ENCODE measurements around the gene SNRNP70. TPM values are rescaled to one million over a fixed set of nuclear protein-coding genes. Genes with fewer than 3 reads are reported as not detected.

SNRNP70 gene
- total and polyA plus RNA-seq, 2 experiments from 2014 or later, result 243 to 361 TPM

DNA sequence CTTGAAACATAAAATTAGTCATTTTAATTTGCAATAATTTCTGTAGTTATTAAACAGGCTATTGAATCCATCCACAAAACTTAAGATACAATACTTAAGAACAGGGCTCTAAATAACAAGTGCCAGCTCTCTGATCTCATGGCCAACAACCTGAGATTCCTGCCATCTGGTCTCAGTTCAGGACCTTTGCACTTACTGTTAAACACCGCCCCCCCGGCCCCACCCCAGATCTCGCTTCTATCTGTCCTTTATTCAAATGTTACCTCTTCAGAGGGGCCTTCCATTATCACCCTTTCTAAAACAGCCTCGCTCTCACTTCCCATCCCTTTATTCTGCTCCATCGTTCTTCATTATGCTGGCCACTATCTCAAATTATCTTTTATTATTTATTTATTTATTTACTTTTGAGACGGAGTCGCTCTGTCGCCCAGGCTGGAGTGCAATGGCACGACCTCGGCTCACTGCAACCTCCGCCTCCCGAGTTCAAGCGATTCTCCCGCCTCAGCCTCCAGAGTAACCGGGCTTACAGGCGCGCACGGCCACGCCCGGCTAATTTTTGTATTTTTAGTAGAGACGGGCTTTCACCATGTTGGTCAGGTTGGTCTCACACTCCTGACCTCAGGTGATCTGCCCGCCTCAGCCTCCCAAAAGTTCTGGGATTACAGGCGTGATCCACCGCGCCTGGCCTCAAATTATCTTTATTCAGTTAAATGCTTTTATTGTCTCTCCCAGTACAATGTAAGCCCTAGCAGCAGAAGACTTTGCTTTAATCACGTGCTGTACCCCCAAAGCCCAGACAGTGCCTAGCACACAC lies 838 bp upstream of the SNRNP70 start (continued):
- TF ChIP-seq, protein P1, sequence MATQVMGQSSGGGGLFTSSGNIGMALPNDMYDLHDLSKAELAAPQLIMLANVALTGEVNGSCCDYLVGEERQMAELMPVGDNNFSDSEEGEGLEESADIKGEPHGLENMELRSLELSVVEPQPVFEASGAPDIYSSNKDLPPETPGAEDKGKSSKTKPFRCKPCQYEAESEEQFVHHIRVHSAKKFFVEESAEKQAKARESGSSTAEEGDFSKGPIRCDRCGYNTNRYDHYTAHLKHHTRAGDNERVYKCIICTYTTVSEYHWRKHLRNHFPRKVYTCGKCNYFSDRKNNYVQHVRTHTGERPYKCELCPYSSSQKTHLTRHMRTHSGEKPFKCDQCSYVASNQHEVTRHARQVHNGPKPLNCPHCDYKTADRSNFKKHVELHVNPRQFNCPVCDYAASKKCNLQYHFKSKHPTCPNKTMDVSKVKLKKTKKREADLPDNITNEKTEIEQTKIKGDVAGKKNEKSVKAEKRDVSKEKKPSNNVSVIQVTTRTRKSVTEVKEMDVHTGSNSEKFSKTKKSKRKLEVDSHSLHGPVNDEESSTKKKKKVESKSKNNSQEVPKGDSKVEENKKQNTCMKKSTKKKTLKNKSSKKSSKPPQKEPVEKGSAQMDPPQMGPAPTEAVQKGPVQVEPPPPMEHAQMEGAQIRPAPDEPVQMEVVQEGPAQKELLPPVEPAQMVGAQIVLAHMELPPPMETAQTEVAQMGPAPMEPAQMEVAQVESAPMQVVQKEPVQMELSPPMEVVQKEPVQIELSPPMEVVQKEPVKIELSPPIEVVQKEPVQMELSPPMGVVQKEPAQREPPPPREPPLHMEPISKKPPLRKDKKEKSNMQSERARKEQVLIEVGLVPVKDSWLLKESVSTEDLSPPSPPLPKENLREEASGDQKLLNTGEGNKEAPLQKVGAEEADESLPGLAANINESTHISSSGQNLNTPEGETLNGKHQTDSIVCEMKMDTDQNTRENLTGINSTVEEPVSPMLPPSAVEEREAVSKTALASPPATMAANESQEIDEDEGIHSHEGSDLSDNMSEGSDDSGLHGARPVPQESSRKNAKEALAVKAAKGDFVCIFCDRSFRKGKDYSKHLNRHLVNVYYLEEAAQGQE (IDR thresholded peaks at IDR 0.05; ENCODE audit: unreplicated experiment), result no peak
- TF ChIP-seq, protein P2, sequence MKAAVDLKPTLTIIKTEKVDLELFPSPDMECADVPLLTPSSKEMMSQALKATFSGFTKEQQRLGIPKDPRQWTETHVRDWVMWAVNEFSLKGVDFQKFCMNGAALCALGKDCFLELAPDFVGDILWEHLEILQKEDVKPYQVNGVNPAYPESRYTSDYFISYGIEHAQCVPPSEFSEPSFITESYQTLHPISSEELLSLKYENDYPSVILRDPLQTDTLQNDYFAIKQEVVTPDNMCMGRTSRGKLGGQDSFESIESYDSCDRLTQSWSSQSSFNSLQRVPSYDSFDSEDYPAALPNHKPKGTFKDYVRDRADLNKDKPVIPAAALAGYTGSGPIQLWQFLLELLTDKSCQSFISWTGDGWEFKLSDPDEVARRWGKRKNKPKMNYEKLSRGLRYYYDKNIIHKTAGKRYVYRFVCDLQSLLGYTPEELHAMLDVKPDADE (IDR thresholded peaks at IDR 0.05), result no peak
- TF ChIP-seq EZH2phosphoT487 (IDR thresholded peaks at IDR 0.05; ENCODE audit: unreplicated experiment) (no peak), NANOG (IDR thresholded peaks at IDR 0.05; ENCODE audit: borderline replicate concordance) (no peak), JUNB (IDR thresholded peaks at IDR 0.05; ENCODE audit: unreplicated experiment) (no peak), ZNF331 (CRISPR knock-in tag; IDR thresholded peaks at IDR 0.05; ENCODE audit: low read depth) (no peak), EZH2 (IDR thresholded peaks at IDR 0.05; ENCODE audit: low read depth, unreplicated experiment) (no peak), ZNF114 (CRISPR knock-in tag; IDR thresholded peaks at IDR 0.05) (no peak), STAT1 (IDR thresholded peaks at IDR 0.05; ENCODE audit: unreplicated experiment) (no peak)

DNA sequence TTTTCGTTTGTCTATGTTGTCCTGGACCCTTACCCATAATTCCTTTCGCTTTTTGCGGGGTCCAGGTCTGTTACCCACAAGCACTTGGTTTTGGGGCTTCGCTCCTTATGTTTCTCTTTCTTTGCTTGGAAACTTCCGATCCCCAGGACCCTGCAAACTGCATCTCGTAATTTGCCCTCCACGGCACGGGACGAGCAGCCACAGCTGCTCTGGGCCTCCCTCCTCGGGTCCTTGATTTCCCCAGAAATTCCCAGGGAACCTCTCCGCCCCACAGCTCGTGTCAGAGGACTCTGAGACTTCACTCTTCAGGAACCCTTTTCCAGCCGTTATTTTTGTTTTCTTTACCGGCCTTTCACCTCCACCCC lies 599 bp downstream of the SNRNP70 start:
- Mint-ChIP-seq H3K4me3 (peak overlapping the region; percentile 98), H3K36me3 (ENCODE audit: low read depth) (peaks cover 44% of the 10 kb centered on the region), H3K27ac (peak overlapping the region; percentile 96), H3K27me3 (ENCODE audit: insufficient read depth, low read depth, poor library complexity) (peaks cover 14% of the 10 kb centered on the region), H3K4me1 (peaks cover 16% of the 10 kb centered on the region), H3K9me3 (peaks cover 3% of the 10 kb centered on the region; the same call in 2 of the 3 replicates)
- H3K79me2 ChIP-seq (replicated peaks; ENCODE audit: insufficient read depth), result peaks cover 49% of the 10 kb centered on the region
- H3K27me3 ChIP-seq (ENCODE audit: insufficient read depth), result no peaks in the 10 kb centered on the region
- H4K20me1 ChIP-seq (replicated peaks; ENCODE audit: insufficient read depth), result peaks cover 38% of the 10 kb centered on the region
- peak overlapping the region; percentile 93 for H3K27ac ChIP-seq (ENCODE audit: low read depth)
- H3K9me2 ChIP-seq (ENCODE audit: insufficient read depth), result no peaks in the 10 kb centered on the region
- H3K4me1 ChIP-seq (ENCODE audit: insufficient read depth), result peaks cover 13% of the 10 kb centered on the region
- peaks cover 35% of the 10 kb centered on the region for H3K36me3 ChIP-seq (ENCODE audit: insufficient read depth)
- peaks cover 19% of the 10 kb centered on the region for H3F3A ChIP-seq (replicated peaks; ENCODE audit: low read depth)
- H3K4me2 ChIP-seq, result peak overlapping the region; percentile 89
- DNase-seq (ENCODE audit: low spot score) (no peak), ATAC-seq (peak; percentile 18)
- TF ChIP-seq, protein P2 (IDR thresholded peaks at IDR 0.05), result no peak
- TF ChIP-seq ZNF114 (CRISPR knock-in tag; IDR thresholded peaks at IDR 0.05) (no peak), STAT1 (IDR thresholded peaks at IDR 0.05; ENCODE audit: unreplicated experiment) (no peak), EZH2 (IDR thresholded peaks at IDR 0.05; ENCODE audit: low read depth, unreplicated experiment) (no peak), EZH2phosphoT487 (IDR thresholded peaks at IDR 0.05; ENCODE audit: unreplicated experiment) (no peak), CREB1 (CRISPR knock-in tag; IDR thresholded peaks at IDR 0.05; ENCODE audit: low read depth) (no peak), POLR2AphosphoS5 (IDR thresholded peaks at IDR 0.05; ENCODE audit: low read depth) (no peak), JUNB (IDR thresholded peaks at IDR 0.05; ENCODE audit: unreplicated experiment) (no peak), NANOG (IDR thresholded peaks at IDR 0.05; ENCODE audit: borderline replicate concordance) (no peak)
- TF ChIP-seq, protein P3, sequence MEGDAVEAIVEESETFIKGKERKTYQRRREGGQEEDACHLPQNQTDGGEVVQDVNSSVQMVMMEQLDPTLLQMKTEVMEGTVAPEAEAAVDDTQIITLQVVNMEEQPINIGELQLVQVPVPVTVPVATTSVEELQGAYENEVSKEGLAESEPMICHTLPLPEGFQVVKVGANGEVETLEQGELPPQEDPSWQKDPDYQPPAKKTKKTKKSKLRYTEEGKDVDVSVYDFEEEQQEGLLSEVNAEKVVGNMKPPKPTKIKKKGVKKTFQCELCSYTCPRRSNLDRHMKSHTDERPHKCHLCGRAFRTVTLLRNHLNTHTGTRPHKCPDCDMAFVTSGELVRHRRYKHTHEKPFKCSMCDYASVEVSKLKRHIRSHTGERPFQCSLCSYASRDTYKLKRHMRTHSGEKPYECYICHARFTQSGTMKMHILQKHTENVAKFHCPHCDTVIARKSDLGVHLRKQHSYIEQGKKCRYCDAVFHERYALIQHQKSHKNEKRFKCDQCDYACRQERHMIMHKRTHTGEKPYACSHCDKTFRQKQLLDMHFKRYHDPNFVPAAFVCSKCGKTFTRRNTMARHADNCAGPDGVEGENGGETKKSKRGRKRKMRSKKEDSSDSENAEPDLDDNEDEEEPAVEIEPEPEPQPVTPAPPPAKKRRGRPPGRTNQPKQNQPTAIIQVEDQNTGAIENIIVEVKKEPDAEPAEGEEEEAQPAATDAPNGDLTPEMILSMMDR (conservative IDR thresholded peaks at IDR 0.05; ENCODE audit: low read depth in 2 of 2), result no peak
- TF ChIP-seq, protein P1 (IDR thresholded peaks at IDR 0.05; ENCODE audit: unreplicated experiment), result no peak
- H3K4me3 ChIP-seq, result peak overlapping the region; percentile 86
- H2AFZ ChIP-seq, result peak overlapping the region; percentile 94

All from GM23338 (cell line).